ENCODE results near the gene YY1AP1. TPM values are rescaled to one million over a fixed set of nuclear protein-coding genes. Genes with fewer than 3 reads are reported as not detected.
"Not testable (repeated sequence)": the region's sequence is repeated elsewhere in the genome, so short reads cannot be mapped to it uniquely, and the experiment has no call there.

The YY1AP1 gene
- total RNA-seq, 3 donors from 2014 or later = 44.9 to 52.7 (median 50.1) TPM

GRCh38 chr1:155678992-155679391 is 9.6 kb downstream of the YY1AP1 start:
- not testable (repeated sequence) for H3K27me3 Mint-ChIP-seq (ENCODE audit: low read depth); ATAC-seq; H3K4me3 Mint-ChIP-seq; DNase-seq; H3K9me3 Mint-ChIP-seq
- peaks cover 33% of the 10 kb centered on the region for H3K36me3 Mint-ChIP-seq (ENCODE audit: insufficient read depth)
- H3K4me1 Mint-ChIP-seq (ENCODE audit: low read depth) = peaks cover 15% of the 10 kb centered on the region

- Mint-ChIP-seq H3K9me3 (no peaks in the 10 kb centered on the region), H3K4me1 (ENCODE audit: low read depth) (peaks cover 9% of the 10 kb centered on the region), H3K36me3 (ENCODE audit: insufficient read depth) (peaks cover 36% of the 10 kb centered on the region), H3K27me3 (ENCODE audit: low read depth) (no peaks in the 10 kb centered on the region), H3K4me3 (no peak overlapping the region)
- ATAC-seq = no peak
- DNase-seq = no peak
Measured at GRCh38 chr1:155678027-155678426, 10.5 kb downstream of the YY1AP1 start.

- ATAC-seq = no peak
- Mint-ChIP-seq H3K36me3 (ENCODE audit: insufficient read depth) (peaks cover 43% of the 10 kb centered on the region), H3K9me3 (no peaks in the 10 kb centered on the region), H3K4me3 (no peak overlapping the region), H3K4me1 (ENCODE audit: low read depth) (no peaks in the 10 kb centered on the region), H3K27me3 (ENCODE audit: low read depth) (no peaks in the 10 kb centered on the region)
- DNase-seq = no peak
Measured at GRCh38 chr1:155673003-155673402, 15.6 kb downstream of the YY1AP1 start.

- Mint-ChIP-seq H3K9me3 (no peaks in the 10 kb centered on the region), H3K36me3 (ENCODE audit: insufficient read depth) (peaks cover 37% of the 10 kb centered on the region), H3K27me3 (ENCODE audit: low read depth) (no peaks in the 10 kb centered on the region), H3K4me1 (ENCODE audit: low read depth) (no peaks in the 10 kb centered on the region), H3K4me3 (no peak overlapping the region)
- DNase-seq (no peak), ATAC-seq (no peak)
Measured at GRCh38 chr1:155671750-155672149, 16.8 kb downstream of the YY1AP1 start.

GRCh38 chr1:155669233-155670162 is 19.1 kb downstream of the YY1AP1 start:
- no peaks in the 10 kb centered on the region for H3K9me3 Mint-ChIP-seq
- H3K4me1 Mint-ChIP-seq (ENCODE audit: low read depth) = no peaks in the 10 kb centered on the region
- no peak for DNase-seq
- H3K36me3 Mint-ChIP-seq (ENCODE audit: insufficient read depth) = peaks cover 30% of the 10 kb centered on the region
- H3K4me3 Mint-ChIP-seq = no peak overlapping the region
- no peak for ATAC-seq
- no peaks in the 10 kb centered on the region for H3K27me3 Mint-ChIP-seq (ENCODE audit: low read depth)

- H3K36me3 Mint-ChIP-seq (ENCODE audit: insufficient read depth) = peaks cover 37% of the 10 kb centered on the region
- H3K4me1 Mint-ChIP-seq (ENCODE audit: low read depth); H3K9me3 Mint-ChIP-seq; H3K27me3 Mint-ChIP-seq (ENCODE audit: low read depth); ATAC-seq; DNase-seq; H3K4me3 Mint-ChIP-seq: not testable (repeated sequence)
Measured at GRCh38 chr1:155661239-155661638, 27.3 kb downstream of the YY1AP1 start.

- no peaks in the 10 kb centered on the region for H3K27me3 Mint-ChIP-seq (ENCODE audit: low read depth)
- H3K36me3 Mint-ChIP-seq (ENCODE audit: insufficient read depth) = peaks cover 32% of the 10 kb centered on the region
- DNase-seq (no peak), ATAC-seq (no peak)
- H3K9me3 Mint-ChIP-seq = no peaks in the 10 kb centered on the region
- H3K4me1 Mint-ChIP-seq (ENCODE audit: low read depth) = no peaks in the 10 kb centered on the region
- no peak overlapping the region for H3K4me3 Mint-ChIP-seq
Measured at GRCh38 chr1:155657463-155657862, 31.1 kb downstream of the YY1AP1 start.

- Mint-ChIP-seq H3K9me3 (no peaks in the 10 kb centered on the region), H3K27me3 (ENCODE audit: low read depth) (no peaks in the 10 kb centered on the region)
Measured at GRCh38 chr1:155652951-155653350, 35.6 kb downstream of the YY1AP1 start.

GRCh38 chr1:155651861-155652661 is 36.5 kb downstream of the YY1AP1 start:
- no peaks in the 10 kb centered on the region for H3K9me3 Mint-ChIP-seq
- H3K4me1 Mint-ChIP-seq (ENCODE audit: low read depth) = no peaks in the 10 kb centered on the region
- H3K36me3 Mint-ChIP-seq (ENCODE audit: insufficient read depth) = no peaks in the 10 kb centered on the region
- DNase-seq = no peak
- H3K4me3 Mint-ChIP-seq = no peak overlapping the region
- ATAC-seq = no peak
- no peaks in the 10 kb centered on the region for H3K27me3 Mint-ChIP-seq (ENCODE audit: low read depth)

More at GRCh38 chr1:155652951-155653350, 35.6 kb downstream of the YY1AP1 start:
- DNase-seq (no peak), ATAC-seq (no peak)
- Mint-ChIP-seq H3K4me1 (ENCODE audit: low read depth) (no peaks in the 10 kb centered on the region), H3K4me3 (no peak overlapping the region), H3K36me3 (ENCODE audit: insufficient read depth) (peaks cover 3% of the 10 kb centered on the region)

GRCh38 chr1:155650231-155650757 is 38.3 kb downstream of the YY1AP1 start:
- no peak for ATAC-seq
- H3K4me3 Mint-ChIP-seq = no peak overlapping the region
- H3K4me1 Mint-ChIP-seq (ENCODE audit: low read depth) = no peaks in the 10 kb centered on the region

GRCh38 chr1:155649676-155650075 is 38.9 kb downstream of the YY1AP1 start:
- no peak overlapping the region for H3K4me3 Mint-ChIP-seq
- H3K9me3 Mint-ChIP-seq = no peaks in the 10 kb centered on the region
- H3K4me1 Mint-ChIP-seq (ENCODE audit: low read depth) = no peaks in the 10 kb centered on the region
- no peaks in the 10 kb centered on the region for H3K36me3 Mint-ChIP-seq (ENCODE audit: insufficient read depth)
- DNase-seq = no peak
- H3K27me3 Mint-ChIP-seq (ENCODE audit: low read depth) = no peaks in the 10 kb centered on the region
- no peak for ATAC-seq

More at GRCh38 chr1:155650231-155650757, 38.3 kb downstream of the YY1AP1 start:
- Mint-ChIP-seq H3K9me3 (no peaks in the 10 kb centered on the region), H3K36me3 (ENCODE audit: insufficient read depth) (no peaks in the 10 kb centered on the region), H3K27me3 (ENCODE audit: low read depth) (no peaks in the 10 kb centered on the region)
- DNase-seq = no peak

- H3K36me3 Mint-ChIP-seq (ENCODE audit: insufficient read depth) = no peaks in the 10 kb centered on the region
- DNase-seq (no peak), ATAC-seq (no peak)
- H3K9me3 Mint-ChIP-seq = no peaks in the 10 kb centered on the region
- no peaks in the 10 kb centered on the region for H3K4me1 Mint-ChIP-seq (ENCODE audit: low read depth)
- no peaks in the 10 kb centered on the region for H3K27me3 Mint-ChIP-seq (ENCODE audit: low read depth)
- no peak overlapping the region for H3K4me3 Mint-ChIP-seq
Measured at GRCh38 chr1:155648207-155649147, 40.1 kb downstream of the YY1AP1 start.

GRCh38 chr1:155646307-155646706 is 42.3 kb downstream of the YY1AP1 start:
- ATAC-seq = no peak
- Mint-ChIP-seq H3K4me1 (ENCODE audit: low read depth) (no peaks in the 10 kb centered on the region), H3K4me3 (no peak overlapping the region), H3K27me3 (ENCODE audit: low read depth) (no peaks in the 10 kb centered on the region), H3K36me3 (ENCODE audit: insufficient read depth) (peaks cover 3% of the 10 kb centered on the region), H3K9me3 (peaks cover 11% of the 10 kb centered on the region)
- DNase-seq = no peak

All from activated T-cell treated with anti-CD3 and anti-CD28 coated beads, Interleukin-2, amount 50 U/mL, for 4 hours (primary cell).